Pancreas (tissue), 10 donors: Measurements from ENCODE around the gene FAM181A. TPM values are rescaled to one million over a fixed set of nuclear protein-coding genes. Genes with fewer than 3 reads are reported as not detected.

ENCODE experiments used
- ATAC-seq, 4 donors: fragments of 200-7000 bp; cut with Tn5 transposase; one replicate each; pipeline versions ENCODE4 v1.8.0 to v1.9.1; 2020; ENCODE audit warnings: mild to moderate bottlenecking in 4 of 4, moderate library complexity in 4 of 4
- DNase-seq, 6 donors: peaks; one replicate each; pipeline ENCODE4 v3.0.0-alpha.2; 2020
- FAIRE-seq: peaks from 2 replicates; lab custom pipeline; 2012; peaks lifted over from hg19 to GRCh38; lab: Jason Lieb, UNC
- H3K27ac ChIP-seq, 4 donors: fragments of 200-600 bp; sonication (generic); 1 replicate in 3 of 4; 2 replicates in 1 of 4; pipeline versions ENCODE4 v1.5.0 to v1.8.0; 2020
- H3K27me3 ChIP-seq, 4 donors: fragments of 200-600 bp; one replicate each; pipeline ENCODE4 v1.8.0; 2021
- H3K36me3 ChIP-seq, 3 donors: fragments of 200-600 bp; sonication (generic) in 1 of 3; one replicate each; pipeline versions ENCODE4 v1.5.0 to v1.8.0; 2020 to 2021
- H3K4me1 ChIP-seq, 3 donors: fragments of 200-600 bp; one replicate each; pipeline ENCODE4 v1.8.0; 2021
- H3K4me3 ChIP-seq, 4 donors: fragments of 200-600 bp; sonication (generic) in 2 of 4; one replicate each; pipeline versions ENCODE4 v1.5.0 to v1.8.0; 2020 to 2021
- H3K9me3 ChIP-seq, 4 donors: fragments of 200-600 bp; one replicate each; pipeline ENCODE4 v1.8.0; 2021
- CTCF ChIP-seq, 4 donors: fragments of 200-600 bp; sonication (generic) in 3 of 4; IDR thresholded peaks; one replicate each; pipeline versions ENCODE4 v1.5.0 to v1.8.0; 2021; ENCODE audit warnings: antibody characterized with exemption in 4 of 4
- WGBS, 2 donors: extraction: QIAGEN DNeasy Blood & Tissue Kit; methylation state at CpG; one replicate each; pipeline ENCODE4 v1.1.7; 2013; 5-methylcytosine and 5-hydroxymethylcytosine counted together
- intact Hi-C, 3 donors: fragments of 100-400 bp; cut with DNase I; formaldehyde crosslinking; loops; one replicate each; pipeline versions ENCODE4 v1.11.1 to v1.14.2; 2022
- polyA plus RNA-seq, 2 donors: library from polyadenylated mRNA; stranded (reverse); fragments of 200-250 nt; gene quantifications; one replicate each; pipeline ENCODE4 v1.2.3, GENCODE V29; 2013
- total RNA-seq, 6 donors: library from RNA; stranded (reverse); fragmentation: NEBNext Ultra II Directional in 4 of 6; extraction: Animal tissue kit (Norgen Biotek cat#: 25700) in 4 of 6; gene quantifications; one replicate each; pipeline versions ENCODE4 v1.2.1 to v1.2.4, GENCODE V29; 2021 to 2023
- donor health status: healthy with polysubstance abuse.
- donor health status: DM: no; HTN: no; CAD: no; lungs with moderate emphysema.
- donor health status: DM: no; HTN: no; CAD: no.
- donor health status: control.
- donor health status: control.
- donor health status: Bipolar disorder and iron deficiency.
- donor health status: DM: yes; HTN: yes; CAD: no.
- donor health status: DM: no; HTN: no; CAD: no.
- donor health status: DM: no; HTN: no; CAD: no.
- donor health status: DM: yes; HTN: yes; CAD: no.

Gene FAM181A
- total and polyA plus RNA-seq, 8 donors, result not detected

GRCh38 chr14:93962701-93963601 lies 35.8 kb downstream of the FAM181A start:
- no peak for TF ChIP-seq CTCF (IDR thresholded peaks at IDR 0.05)
- DNase-seq (no peak), FAIRE-seq (no peak), ATAC-seq (peak in 1 of 4 donors; percentile 39)
- Histone ChIP-seq H3K4me1 (peaks cover 0 to 5% (median 0%) of the 10 kb centered on the region in 3 donors), H3K27me3 (no peaks in the 10 kb centered on the region), H3K9me3 (no peaks in the 10 kb centered on the region), H3K36me3 (no peaks in the 10 kb centered on the region), H3K27ac (no peak overlapping the region), H3K4me3 (no peak overlapping the region)
- WGBS, 2 donors, result 64 to 68% methylated on average over 16 of the region's 16 CpGs
- intact Hi-C loops, result no loop called here

- peaks cover 0 to 5% (median 0%) of the 10 kb centered on the region in 3 donors for H3K4me1 ChIP-seq
- whole genome bisulfite sequencing, 2 donors, result 69 to 84% methylated on average over 4 of the region's 4 CpGs
- no peak overlapping the region for H3K27ac ChIP-seq
- no peaks in the 10 kb centered on the region for H3K27me3 ChIP-seq
- no peak for TF ChIP-seq CTCF (IDR thresholded peaks at IDR 0.05)
- no peaks in the 10 kb centered on the region for H3K9me3 ChIP-seq
- ATAC-seq (no peak), DNase-seq (no peak), FAIRE-seq (no peak)
- H3K4me3 ChIP-seq, result no peak overlapping the region
- H3K36me3 ChIP-seq, result no peaks in the 10 kb centered on the region
- intact Hi-C loops, result no loop called here
Observed at GRCh38 chr14:93963692-93964091, 36.5 kb downstream of the FAM181A start.

- H3K4me3 ChIP-seq, result no peak overlapping the region
- no peaks in the 10 kb centered on the region for H3K27me3 ChIP-seq
- no peaks in the 10 kb centered on the region for H3K9me3 ChIP-seq
- no peaks in the 10 kb centered on the region for H3K36me3 ChIP-seq
- WGBS, 2 donors, result 95 to 96% methylated on average over 10 of the region's 10 CpGs
- ATAC-seq (no peak), FAIRE-seq (no peak), DNase-seq (no peak)
- intact Hi-C loops, result no loop called here
- no peak overlapping the region for H3K27ac ChIP-seq
- H3K4me1 ChIP-seq, result peaks cover 0 to under 1% (median 0%) of the 10 kb centered on the region in 3 donors
- TF ChIP-seq CTCF (IDR thresholded peaks at IDR 0.05), result no peak
Observed at GRCh38 chr14:93964281-93964680, 37.1 kb downstream of the FAM181A start.

GRCh38 chr14:93964820-93965286 lies 37.7 kb downstream of the FAM181A start:
- Histone ChIP-seq H3K9me3 (no peaks in the 10 kb centered on the region), H3K27me3 (no peaks in the 10 kb centered on the region), H3K4me1 (no peaks in the 10 kb centered on the region), H3K4me3 (no peak overlapping the region), H3K36me3 (no peaks in the 10 kb centered on the region), H3K27ac (no peak overlapping the region)
- ATAC-seq (no peak), FAIRE-seq (no peak), DNase-seq (no peak)
- 85 to 95% methylated on average over 3 of the region's 3 CpGs for WGBS, 2 donors
- no peak for TF ChIP-seq CTCF (IDR thresholded peaks at IDR 0.05)
- intact Hi-C loops, result no loop called here
